Stimulated activated naive B cell treated with anti-CD40 and anti-IgM and Interleukin-4, amounts not matched to agents 10 μg/mL and 1 μg/mL and 100 μg/mL, for 72 hours (primary cell): Measurements from ENCODE around the gene KCNMB1.
A peak's percentile ranks its signal among the peaks of the same experiment; 100 is the strongest.

Experiments
- ATAC-seq, 2 donors: fragments of 150-1000 bp; cut with Tn5 transposase; replicated peaks; 2 replicates each; pipeline ENCODE4 v1.10.0; 2021; ENCODE audit warnings: moderate library complexity in 1 of 2
- DNase-seq: peaks from one replicate; pipeline ENCODE4 v3.0.0; 2021
- H3K27ac Mint-ChIP-seq: one replicate; pipeline ENCODE4 v1.8.0; 2022; ENCODE audit warnings: mild to moderate bottlenecking, mixed read lengths
- H3K27me3 Mint-ChIP-seq, 2 donors: one replicate each; pipeline ENCODE4 v1.8.0; 2022; ENCODE audit warnings: mixed read lengths in 2 of 2
- H3K36me3 Mint-ChIP-seq, 2 donors: one replicate each; pipeline ENCODE4 v1.8.0; 2022; ENCODE audit warnings: mixed read lengths in 2 of 2, mild to moderate bottlenecking in 1 of 2
- H3K4me1 Mint-ChIP-seq, 2 donors: one replicate each; pipeline ENCODE4 v1.8.0; 2022; ENCODE audit warnings: mixed read lengths in 2 of 2, mild to moderate bottlenecking in 1 of 2
- H3K4me3 Mint-ChIP-seq, 2 donors: one replicate each; pipeline ENCODE4 v1.8.0; 2022; ENCODE audit warnings: mild to moderate bottlenecking in 2 of 2, mixed read lengths in 2 of 2, moderate library complexity in 1 of 2
- H3K9me3 Mint-ChIP-seq, 2 donors: one replicate each; pipeline ENCODE4 v1.8.0; 2022; ENCODE audit warnings: mixed read lengths in 2 of 2, mild to moderate bottlenecking in 1 of 2

The KCNMB1 gene

GRCh38 chr5:170388818-170389549, at the start of gene KCNMB1:
KCNMB1 (minus strand) TSS chr5:170389367; CDS start chr5:170385447, 3,920 bp downstream.
- H3K27me3 Mint-ChIP-seq = peaks cover 7 to 10% of the 10 kb centered on the region in 2 donors

GRCh38 chr5:170438581-170438980, 49.4 kb upstream of the KCNMB1 start:
- Mint-ChIP-seq H3K9me3 (no peaks in the 10 kb centered on the region), H3K4me1 (peaks cover 0 to 6% of the 10 kb centered on the region in 2 donors), H3K36me3 (no peaks in the 10 kb centered on the region), H3K27me3 (no peaks in the 10 kb centered on the region), H3K27ac (no peak overlapping the region), H3K4me3 (no peak overlapping the region)
- ATAC-seq = no peak
- no peak for DNase-seq

More at GRCh38 chr5:170388818-170389549, at the start of gene KCNMB1:
- Mint-ChIP-seq H3K9me3 (no peaks in the 10 kb centered on the region), H3K4me3 (peak within 1 kb of the TSS in 1 of 2 donors; percentile 53), H3K4me1 (peaks cover 39 to 56% of the 10 kb centered on the region in 2 donors), H3K36me3 (no peaks in the 10 kb centered on the region), H3K27ac (peak within 1 kb of the TSS; percentile 37)
- no peak for ATAC-seq
- DNase-seq = no peak

- Mint-ChIP-seq H3K4me3 (no peak overlapping the region), H3K27ac (no peak overlapping the region)
Measured at GRCh38 chr5:170437621-170438375, 48.6 kb upstream of the KCNMB1 start.

GRCh38 chr5:170436335-170436734, 47.2 kb upstream of the KCNMB1 start:
- Mint-ChIP-seq H3K4me3 (no peak overlapping the region), H3K4me1 (peaks cover 0 to 6% of the 10 kb centered on the region in 2 donors)
- peak in 1 of 2 donors; percentile 20 for ATAC-seq

More at GRCh38 chr5:170437621-170438375, 48.6 kb upstream of the KCNMB1 start:
- DNase-seq = no peak
- Mint-ChIP-seq H3K27me3 (no peaks in the 10 kb centered on the region), H3K4me1 (peaks cover 0 to 6% of the 10 kb centered on the region in 2 donors), H3K36me3 (peaks cover 0 to under 1% of the 10 kb centered on the region in 2 donors), H3K9me3 (no peaks in the 10 kb centered on the region)
- no peak for ATAC-seq

GRCh38 chr5:170434966-170435605, 45.9 kb upstream of the KCNMB1 start:
- Mint-ChIP-seq H3K9me3 (no peaks in the 10 kb centered on the region), H3K4me3 (no peak overlapping the region), H3K4me1 (peaks cover 0 to 6% of the 10 kb centered on the region in 2 donors), H3K36me3 (peaks cover 0 to 1% of the 10 kb centered on the region in 2 donors), H3K27me3 (peaks cover 0 to 14% of the 10 kb centered on the region in 2 donors), H3K27ac (no peak overlapping the region)
- ATAC-seq (peak; percentile 84 to 90), DNase-seq (peak; percentile 44)

More at GRCh38 chr5:170436335-170436734, 47.2 kb upstream of the KCNMB1 start:
- Mint-ChIP-seq H3K27me3 (peaks cover 0 to 7% of the 10 kb centered on the region in 2 donors), H3K27ac (no peak overlapping the region), H3K9me3 (no peaks in the 10 kb centered on the region), H3K36me3 (peaks cover 0 to 1% of the 10 kb centered on the region in 2 donors)
- DNase-seq = no peak

GRCh38 chr5:170432669-170433068, 43.5 kb upstream of the KCNMB1 start:
- Mint-ChIP-seq H3K27me3 (peaks cover 5 to 20% of the 10 kb centered on the region in 2 donors), H3K9me3 (no peaks in the 10 kb centered on the region), H3K36me3 (peaks cover 0 to 1% of the 10 kb centered on the region in 2 donors), H3K4me3 (no peak overlapping the region), H3K27ac (no peak overlapping the region), H3K4me1 (peaks cover under 1 to 6% of the 10 kb centered on the region in 2 donors)
- no peak for ATAC-seq
- no peak for DNase-seq

- no peak overlapping the region for H3K27ac Mint-ChIP-seq
- no peak for ATAC-seq
- H3K36me3 Mint-ChIP-seq = peaks cover 0 to 1% of the 10 kb centered on the region in 2 donors
- peaks cover 6 to 21% of the 10 kb centered on the region in 2 donors for H3K27me3 Mint-ChIP-seq
- peaks cover 0 to 1% of the 10 kb centered on the region in 2 donors for H3K4me1 Mint-ChIP-seq
- no peak for DNase-seq
- no peak overlapping the region for H3K4me3 Mint-ChIP-seq
- no peaks in the 10 kb centered on the region for H3K9me3 Mint-ChIP-seq
Measured at GRCh38 chr5:170431571-170431970, 42.4 kb upstream of the KCNMB1 start.

GRCh38 chr5:170430866-170431437, 41.8 kb upstream of the KCNMB1 start:
- Mint-ChIP-seq H3K36me3 (peaks cover 0 to 1% of the 10 kb centered on the region in 2 donors), H3K9me3 (no peaks in the 10 kb centered on the region), H3K27me3 (peaks cover 6 to 21% of the 10 kb centered on the region in 2 donors), H3K4me1 (peaks cover 0 to 1% of the 10 kb centered on the region in 2 donors), H3K4me3 (no peak overlapping the region), H3K27ac (no peak overlapping the region)
- DNase-seq (no peak), ATAC-seq (no peak)

- H3K4me3 Mint-ChIP-seq = no peak overlapping the region
- DNase-seq (no peak), ATAC-seq (no peak)
- H3K27me3 Mint-ChIP-seq = peaks cover 6 to 21% of the 10 kb centered on the region in 2 donors
- H3K27ac Mint-ChIP-seq = no peak overlapping the region
- H3K36me3 Mint-ChIP-seq = peaks cover 0 to 1% of the 10 kb centered on the region in 2 donors
- no peaks in the 10 kb centered on the region for H3K9me3 Mint-ChIP-seq
- peaks cover 0 to 1% of the 10 kb centered on the region in 2 donors for H3K4me1 Mint-ChIP-seq
Measured at GRCh38 chr5:170430256-170430655, 41.1 kb upstream of the KCNMB1 start.

- Mint-ChIP-seq H3K4me1 (peaks cover 0 to 1% of the 10 kb centered on the region in 2 donors), H3K36me3 (peaks cover 0 to 1% of the 10 kb centered on the region in 2 donors), H3K9me3 (no peaks in the 10 kb centered on the region), H3K27me3 (peaks cover 6 to 21% of the 10 kb centered on the region in 2 donors), H3K4me3 (no peak overlapping the region), H3K27ac (no peak overlapping the region)
- ATAC-seq = no peak
- no peak for DNase-seq
Measured at GRCh38 chr5:170429014-170429413, 39.8 kb upstream of the KCNMB1 start.

GRCh38 chr5:170427672-170428236, 38.6 kb upstream of the KCNMB1 start:
- peaks cover 0 to 1% of the 10 kb centered on the region in 2 donors for H3K4me1 Mint-ChIP-seq
- peaks cover 6 to 21% of the 10 kb centered on the region in 2 donors for H3K27me3 Mint-ChIP-seq
- H3K4me3 Mint-ChIP-seq = no peak overlapping the region
- no peak for DNase-seq
- no peak for ATAC-seq
- H3K27ac Mint-ChIP-seq = no peak overlapping the region
- H3K36me3 Mint-ChIP-seq = peaks cover 0 to under 1% of the 10 kb centered on the region in 2 donors
- no peaks in the 10 kb centered on the region for H3K9me3 Mint-ChIP-seq

GRCh38 chr5:170426786-170427185, 37.6 kb upstream of the KCNMB1 start:
- ATAC-seq = no peak
- H3K27me3 Mint-ChIP-seq = peaks cover 10 to 17% of the 10 kb centered on the region in 2 donors
- no peak for DNase-seq
- no peak overlapping the region for H3K4me3 Mint-ChIP-seq
- H3K4me1 Mint-ChIP-seq = peaks cover 0 to 1% of the 10 kb centered on the region in 2 donors
- no peaks in the 10 kb centered on the region for H3K36me3 Mint-ChIP-seq
- no peak overlapping the region for H3K27ac Mint-ChIP-seq
- no peaks in the 10 kb centered on the region for H3K9me3 Mint-ChIP-seq

- ATAC-seq = no peak
- no peak overlapping the region for H3K27ac Mint-ChIP-seq
- no peak overlapping the region for H3K4me3 Mint-ChIP-seq
- H3K27me3 Mint-ChIP-seq = peaks cover 10 to 13% of the 10 kb centered on the region in 2 donors
- H3K36me3 Mint-ChIP-seq = no peaks in the 10 kb centered on the region
- H3K4me1 Mint-ChIP-seq = peaks cover 0 to 1% of the 10 kb centered on the region in 2 donors
- H3K9me3 Mint-ChIP-seq = no peaks in the 10 kb centered on the region
- no peak for DNase-seq
Measured at GRCh38 chr5:170426149-170426767, 37.1 kb upstream of the KCNMB1 start.
